ENCODE data around the gene OPA3.

DNA sequence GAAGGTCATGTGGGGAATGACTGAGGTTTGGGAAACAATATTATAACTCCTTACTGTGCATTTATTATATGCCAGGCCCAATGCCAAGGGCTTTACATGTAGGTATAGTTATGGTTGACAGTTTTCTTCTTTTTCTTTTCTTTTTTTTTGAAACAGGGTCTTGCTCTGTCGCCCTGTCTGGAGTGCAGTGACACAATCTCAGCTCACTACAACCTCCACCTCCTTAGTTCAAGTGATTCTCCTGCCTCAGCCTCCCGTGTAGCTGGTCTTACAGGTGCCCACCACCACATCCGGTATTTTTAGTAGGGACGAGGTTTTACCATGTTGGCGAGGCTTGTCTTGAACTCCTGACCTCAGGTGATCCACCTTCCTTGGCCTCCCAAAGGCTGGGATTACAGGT is 101.6 kb downstream of the OPA3 start:
- TF ChIP-seq CTCF (IDR thresholded peaks at IDR 0.05) (no peak), EP300 (IDR thresholded peaks at IDR 0.05) (no peak), POLR2A (IDR thresholded peaks at IDR 0.05) (no peak), POLR2AphosphoS5 (IDR thresholded peaks at IDR 0.05) (no peak)

Data from stomach (tissue), 4 donors.